ACHN (cell line): Measurements from ENCODE around the gene PAX7.

Source experiments
- DNase-seq: peaks from one replicate; pipeline ENCODE4 v3.0.0-alpha.2; 2015
- in situ Hi-C: cut with HindIII; loops from 2 replicates; pipeline ENCODE4 v1.10.0; 2017; ENCODE audit warnings: low sequenced_read_pairs, low pct_ligation_motif_present, low pct_unique_long_range_greater_than_20kb

The PAX7 gene

GRCh38 chr1:18716785-18717678 is 86.4 kb downstream of the PAX7 start:
- in situ Hi-C loops = no loop called here
- no peak for DNase-seq

- in situ Hi-C loops = no loop called here
- DNase-seq = no peak
Measured at GRCh38 chr1:18719786-18720451, 89.3 kb downstream of the PAX7 start.

GRCh38 chr1:18721041-18721440 is 90.4 kb downstream of the PAX7 start:
- in situ Hi-C loops = no loop called here
- no peak for DNase-seq

- DNase-seq = no peak
- in situ Hi-C loops = no loop called here
Measured at GRCh38 chr1:18721776-18722175, 91.1 kb downstream of the PAX7 start.

- in situ Hi-C loops = no loop called here
- no peak for DNase-seq
Measured at GRCh38 chr1:18722270-18722669, 91.6 kb downstream of the PAX7 start.

GRCh38 chr1:18723206-18723605 is 92.6 kb downstream of the PAX7 start:
- in situ Hi-C loops = no loop called here
- DNase-seq = no peak

GRCh38 chr1:18723701-18724411 is 93.2 kb downstream of the PAX7 start:
- in situ Hi-C loops = no loop called here
- no peak for DNase-seq

GRCh38 chr1:18724801-18725200 is 94.2 kb downstream of the PAX7 start:
- in situ Hi-C loops = no loop called here

GRCh38 chr1:18725231-18725895 is 94.7 kb downstream of the PAX7 start:
- DNase-seq = no peak
- in situ Hi-C loops = no loop called here

More at GRCh38 chr1:18724801-18725200, 94.2 kb downstream of the PAX7 start:
- DNase-seq = no peak

GRCh38 chr1:18726368-18726767 is 95.7 kb downstream of the PAX7 start:
- no peak for DNase-seq
- in situ Hi-C loops = no loop called here

- in situ Hi-C loops = no loop called here
- no peak for DNase-seq
Measured at GRCh38 chr1:18727956-18728355, 97.3 kb downstream of the PAX7 start.

GRCh38 chr1:18730321-18730720 is 99.7 kb downstream of the PAX7 start:
- in situ Hi-C loops = no loop called here

GRCh38 chr1:18731148-18731547 is 100.5 kb downstream of the PAX7 start:
- DNase-seq = no peak
- in situ Hi-C loops = no loop called here

More at GRCh38 chr1:18730321-18730720, 99.7 kb downstream of the PAX7 start:
- no peak for DNase-seq

- in situ Hi-C loops = no loop called here
- no peak for DNase-seq
Measured at GRCh38 chr1:18731591-18732235, 101.1 kb downstream of the PAX7 start.

GRCh38 chr1:18732686-18733085 is 102.0 kb downstream of the PAX7 start:
- in situ Hi-C loops = no loop called here
- no peak for DNase-seq

GRCh38 chr1:18734001-18734400 is 103.4 kb downstream of the PAX7 start:
- no peak for DNase-seq
- in situ Hi-C loops = no loop called here

- DNase-seq = no peak
- in situ Hi-C loops = no loop called here
Measured at GRCh38 chr1:18734461-18735223, 104.0 kb downstream of the PAX7 start.
